Lung microvascular endothelial cell (primary cell): ENCODE results near the gene TMEM272. TPM values are rescaled to one million over a fixed set of nuclear protein-coding genes. Genes with fewer than 3 reads are reported as not detected.

Experiments used
- total RNA-seq: library from RNA; depleted of rRNA; stranded (reverse); fragments of >200 nt; gene quantifications from 2 replicates; pipeline ENCODE4 v1.2.1, GENCODE V29; 2014

TMEM272 gene
- total RNA-seq, 1 donor from 2014 or later = not detected

Other genes with a start within 250 kb of the TMEM272 start
- 5.4 and 9.9 TPM in 2 replicates for gene DHRS12, start 41.0 kb downstream of the TMEM272 start, total RNA-seq
- not detected in 2 replicates for gene CCDC70, start 16.8 kb upstream of the TMEM272 start, total RNA-seq
- gene ATP7B, start 166.3 kb upstream of the TMEM272 start, total RNA-seq = 4.6 TPM in 2 replicates
- 11.3 and 17.9 TPM in 2 replicates for gene ALG11, start 167.2 kb upstream of the TMEM272 start, total RNA-seq
- 6.3 and 10.7 TPM in 2 replicates for gene UTP14C, start 179.5 kb upstream of the TMEM272 start, total RNA-seq